Neutrophil (primary cell): Measurements from ENCODE around the gene PRKCE.

Experiments
- H3K27ac ChIP-seq: fragments of 200-600 bp; sonication (generic); 2 replicates; pipeline ENCODE4 v1.5.1; 2016; ENCODE audit warnings: mild to moderate bottlenecking, moderate library complexity
- H3K27me3 ChIP-seq: fragments of 200-600 bp; sonication (generic); 2 replicates; pipeline ENCODE4 v1.6.0; 2016; ENCODE audit warnings: mild to moderate bottlenecking
- H3K36me3 ChIP-seq: fragments of 200-600 bp; sonication (generic); 2 replicates; pipeline ENCODE4 v1.5.1; 2017
- H3K4me1 ChIP-seq, 2 experiments: fragments of 200-600 bp in 1 of 2; sonication (generic) in 1 of 2; 1 replicate in 1 of 2; 2 replicates in 1 of 2; pipeline versions ENCODE4 v1.5.1 to v1.6.1; 2013 to 2016; ENCODE audit warnings: low read depth in 1 of 2, low read length in 1 of 2, mild to moderate bottlenecking in 1 of 2, moderate library complexity in 1 of 2; ENCODE audit not compliant: control insufficient read depth in 1 of 2, insufficient read depth in 1 of 2
- H3K4me3 ChIP-seq, 2 experiments: fragments of 200-600 bp in 1 of 2; sonication (generic) in 1 of 2; 1 replicate in 1 of 2; 2 replicates in 1 of 2; pipeline ENCODE4 v1.5.1; 2013 to 2016; ENCODE audit warnings: low read depth in 1 of 2, low read length in 1 of 2, mild to moderate bottlenecking in 1 of 2, moderate library complexity in 1 of 2
- H3K9me3 ChIP-seq: fragments of 200-600 bp; sonication (generic); 2 replicates; pipeline ENCODE4 v1.5.1; 2016
- CTCF ChIP-seq: fragments of 200-600 bp; sonication (generic); IDR thresholded peaks from 2 replicates; pipeline ENCODE4 v1.5.1; 2016; ENCODE audit warnings: antibody characterized with exemption

The PRKCE gene

GRCh38 chr2:46135228-46135855, 483.9 kb downstream of the PRKCE start:
- Histone ChIP-seq H3K4me3 (no peak overlapping the region), H3K36me3 (no peaks in the 10 kb centered on the region), H3K27me3 (no peaks in the 10 kb centered on the region), H3K27ac (no peak overlapping the region), H3K4me1 (no peaks in the 10 kb centered on the region), H3K9me3 (no peaks in the 10 kb centered on the region)
- TF ChIP-seq CTCF: no peak

- no peaks in the 10 kb centered on the region for H3K36me3 ChIP-seq
- no peak overlapping the region for H3K27ac ChIP-seq
- no peak for TF ChIP-seq CTCF
- no peaks in the 10 kb centered on the region for H3K27me3 ChIP-seq
- H3K4me3 ChIP-seq: no peak overlapping the region
- H3K4me1 ChIP-seq: no peaks in the 10 kb centered on the region
- no peaks in the 10 kb centered on the region for H3K9me3 ChIP-seq
Measured at GRCh38 chr2:46135958-46136357, 484.5 kb downstream of the PRKCE start.

GRCh38 chr2:46136481-46136880, 485.0 kb downstream of the PRKCE start:
- TF ChIP-seq CTCF: no peak
- Histone ChIP-seq H3K36me3 (no peaks in the 10 kb centered on the region), H3K4me1 (no peaks in the 10 kb centered on the region), H3K27me3 (no peaks in the 10 kb centered on the region), H3K9me3 (no peaks in the 10 kb centered on the region), H3K27ac (no peak overlapping the region), H3K4me3 (no peak overlapping the region)

GRCh38 chr2:46136953-46137352, 485.5 kb downstream of the PRKCE start:
- TF ChIP-seq CTCF: no peak
- no peaks in the 10 kb centered on the region for H3K36me3 ChIP-seq
- no peaks in the 10 kb centered on the region for H3K4me1 ChIP-seq
- no peak overlapping the region for H3K27ac ChIP-seq
- no peaks in the 10 kb centered on the region for H3K9me3 ChIP-seq
- no peaks in the 10 kb centered on the region for H3K27me3 ChIP-seq
- H3K4me3 ChIP-seq: no peak overlapping the region

GRCh38 chr2:46142546-46143428, 491.3 kb downstream of the PRKCE start:
- peak overlapping the region; percentile 41 for H3K27ac ChIP-seq
- no peak for TF ChIP-seq CTCF
- no peaks in the 10 kb centered on the region for H3K9me3 ChIP-seq
- H3K27me3 ChIP-seq: no peaks in the 10 kb centered on the region
- H3K36me3 ChIP-seq: no peaks in the 10 kb centered on the region
- H3K4me1 ChIP-seq: peaks cover 4 to 10% of the 10 kb centered on the region in 2 experiments
- H3K4me3 ChIP-seq: no peak overlapping the region
